Nephron (organoid): ENCODE measurements around the gene CA4.

Source experiments
- H3K27ac Mint-ChIP-seq, 3 experiments: 2 replicates each; pipeline ENCODE4 v1.8.0; 2020; ENCODE audit warnings: mixed read lengths in 3 of 3, mild to moderate bottlenecking in 2 of 3, moderate library complexity in 1 of 3
- H3K27me3 Mint-ChIP-seq: 2 replicates; pipeline ENCODE4 v1.8.0; 2021; ENCODE audit warnings: low read depth, mild to moderate bottlenecking, moderate library complexity, mixed read lengths
- H3K36me3 Mint-ChIP-seq: 2 replicates; pipeline ENCODE4 v1.8.0; 2020; ENCODE audit warnings: low read depth, mixed read lengths
- H3K4me1 Mint-ChIP-seq: 2 replicates; pipeline ENCODE4 v1.8.0; 2020; ENCODE audit warnings: mixed read lengths
- H3K4me3 Mint-ChIP-seq, 3 experiments: 2 replicates each; pipeline ENCODE4 v1.8.0; 2020; ENCODE audit warnings: mild to moderate bottlenecking in 3 of 3, mixed read lengths in 3 of 3, moderate library complexity in 2 of 3
- H3K9me3 Mint-ChIP-seq: 2 replicates; pipeline ENCODE4 v1.8.0; 2020; ENCODE audit warnings: mixed read lengths
- CTCF ChIP-seq, 3 experiments: fragments of 200-600 bp; sonication (generic); IDR thresholded peaks; one replicate each; pipeline ENCODE4 v1.5.0; 2021; ENCODE audit warnings: antibody characterized with exemption in 3 of 3; ENCODE audit not compliant: unreplicated experiment in 3 of 3

The CA4 gene

DNA sequence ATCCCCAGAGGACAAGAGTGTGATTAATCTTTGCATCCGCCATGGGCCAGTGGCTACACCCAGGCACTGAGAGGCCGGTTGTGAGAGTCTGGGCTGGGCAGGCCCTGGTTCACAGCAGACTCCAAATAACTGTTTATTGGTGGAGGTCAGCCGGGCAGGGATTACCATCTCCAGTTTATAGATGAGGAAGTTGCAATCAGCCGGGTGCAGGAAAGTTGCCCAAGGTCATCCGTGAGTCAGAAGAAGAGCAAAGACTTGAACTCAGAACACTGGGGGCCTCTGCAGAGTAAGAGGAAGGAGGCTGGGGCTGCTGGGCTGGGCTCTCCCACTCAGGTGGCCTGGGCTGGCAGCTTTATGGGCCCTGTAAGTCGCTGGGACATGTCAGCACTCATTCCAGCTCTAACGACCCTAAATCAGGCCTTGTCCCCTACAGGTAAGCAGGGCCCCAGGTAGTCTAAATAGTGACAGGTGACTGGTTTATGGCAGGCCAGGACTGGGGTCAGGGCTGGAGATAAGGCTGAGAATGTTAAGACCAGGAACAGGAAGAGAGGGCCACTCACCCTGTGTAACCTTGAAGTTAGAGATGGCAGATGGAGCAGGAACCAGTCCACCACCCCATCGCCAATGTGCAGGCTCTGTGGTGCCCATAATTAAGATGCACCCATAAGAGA lies 2.1 kb upstream of the CA4 start:
- Mint-ChIP-seq H3K9me3 (no peaks in the 10 kb centered on the region), H3K36me3 (no peaks in the 10 kb centered on the region), H3K27ac (no peak overlapping the region), H3K4me1 (peaks cover 10% of the 10 kb centered on the region), H3K27me3 (peaks cover 99% of the 10 kb centered on the region), H3K4me3 (no peak overlapping the region)
- no peak for TF ChIP-seq CTCF (IDR thresholded peaks at IDR 0.05; ENCODE audit: unreplicated experiment in 3 of 3)

DNA sequence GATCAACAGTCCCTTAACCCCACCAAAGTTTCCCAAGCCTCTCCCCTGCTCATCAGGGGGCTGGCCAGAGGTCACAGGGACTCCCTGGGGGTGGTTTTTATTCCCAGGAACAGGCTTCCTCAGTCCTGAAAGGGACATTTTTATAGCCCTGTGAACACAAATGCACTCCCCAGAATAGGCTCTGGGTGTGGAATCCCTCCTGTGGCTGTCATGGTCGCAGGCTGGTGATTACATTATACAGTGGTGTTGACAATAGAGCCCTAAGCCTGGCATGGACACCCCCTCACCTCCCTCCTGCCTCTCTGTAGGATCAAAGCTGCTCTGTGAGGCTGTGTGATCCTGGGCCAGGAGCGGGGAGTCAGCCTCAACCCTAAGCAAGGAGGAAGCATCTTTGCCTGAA lies 1.4 kb upstream of the CA4 start:
- Mint-ChIP-seq H3K27ac (no peak overlapping the region), H3K4me3 (peak overlapping the region in 2 of 3 experiments; percentile 40 to 44), H3K4me1 (peaks cover 7% of the 10 kb centered on the region), H3K36me3 (no peaks in the 10 kb centered on the region), H3K9me3 (no peaks in the 10 kb centered on the region), H3K27me3 (peaks cover 99% of the 10 kb centered on the region)
- no peak for TF ChIP-seq CTCF (IDR thresholded peaks at IDR 0.05; ENCODE audit: unreplicated experiment in 3 of 3)

DNA sequence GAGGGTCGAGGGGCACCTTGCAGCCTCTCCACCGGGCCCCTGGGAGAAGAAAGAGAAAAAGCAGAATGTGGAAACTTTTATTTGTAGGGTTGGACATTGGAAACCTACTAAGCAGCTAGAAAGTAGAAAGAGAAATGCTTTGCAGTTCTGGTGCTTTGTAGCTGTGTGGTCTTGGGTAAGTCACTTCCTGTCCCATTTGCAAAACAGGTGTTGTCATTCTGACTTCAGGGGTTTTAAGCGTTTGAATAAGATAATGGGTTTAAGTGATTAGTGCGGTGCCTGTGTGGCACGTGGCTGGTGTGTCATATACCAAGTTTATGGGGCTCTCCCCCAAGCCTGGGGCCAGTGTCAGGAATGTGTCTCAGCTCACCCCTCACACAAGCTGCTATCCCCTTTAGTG lies 1.6 kb downstream of the CA4 start:
- peaks cover 25% of the 10 kb centered on the region for H3K4me1 Mint-ChIP-seq
- H3K27me3 Mint-ChIP-seq: peaks cover 79% of the 10 kb centered on the region
- TF ChIP-seq CTCF (IDR thresholded peaks at IDR 0.05; ENCODE audit: unreplicated experiment in 3 of 3): no peak
- no peaks in the 10 kb centered on the region for H3K36me3 Mint-ChIP-seq
- peak overlapping the region in 1 of 3 experiments; percentile 79 for H3K27ac Mint-ChIP-seq
- H3K4me3 Mint-ChIP-seq: peak overlapping the region; percentile 32 to 77 (median 62)
- no peaks in the 10 kb centered on the region for H3K9me3 Mint-ChIP-seq

GRCh38 chr17:60153606-60154390 lies 4.0 kb downstream of the CA4 start:
- peaks cover 63% of the 10 kb centered on the region for H3K27me3 Mint-ChIP-seq
- H3K4me1 Mint-ChIP-seq: peaks cover 25% of the 10 kb centered on the region
- peak overlapping the region in 1 of 3 experiments; percentile 60 for H3K4me3 Mint-ChIP-seq
- H3K9me3 Mint-ChIP-seq: no peaks in the 10 kb centered on the region
- TF ChIP-seq CTCF (IDR thresholded peaks at IDR 0.05; ENCODE audit: unreplicated experiment in 3 of 3): no peak
- no peaks in the 10 kb centered on the region for H3K36me3 Mint-ChIP-seq
- peak overlapping the region in 1 of 3 experiments; percentile 61 for H3K27ac Mint-ChIP-seq

DNA sequence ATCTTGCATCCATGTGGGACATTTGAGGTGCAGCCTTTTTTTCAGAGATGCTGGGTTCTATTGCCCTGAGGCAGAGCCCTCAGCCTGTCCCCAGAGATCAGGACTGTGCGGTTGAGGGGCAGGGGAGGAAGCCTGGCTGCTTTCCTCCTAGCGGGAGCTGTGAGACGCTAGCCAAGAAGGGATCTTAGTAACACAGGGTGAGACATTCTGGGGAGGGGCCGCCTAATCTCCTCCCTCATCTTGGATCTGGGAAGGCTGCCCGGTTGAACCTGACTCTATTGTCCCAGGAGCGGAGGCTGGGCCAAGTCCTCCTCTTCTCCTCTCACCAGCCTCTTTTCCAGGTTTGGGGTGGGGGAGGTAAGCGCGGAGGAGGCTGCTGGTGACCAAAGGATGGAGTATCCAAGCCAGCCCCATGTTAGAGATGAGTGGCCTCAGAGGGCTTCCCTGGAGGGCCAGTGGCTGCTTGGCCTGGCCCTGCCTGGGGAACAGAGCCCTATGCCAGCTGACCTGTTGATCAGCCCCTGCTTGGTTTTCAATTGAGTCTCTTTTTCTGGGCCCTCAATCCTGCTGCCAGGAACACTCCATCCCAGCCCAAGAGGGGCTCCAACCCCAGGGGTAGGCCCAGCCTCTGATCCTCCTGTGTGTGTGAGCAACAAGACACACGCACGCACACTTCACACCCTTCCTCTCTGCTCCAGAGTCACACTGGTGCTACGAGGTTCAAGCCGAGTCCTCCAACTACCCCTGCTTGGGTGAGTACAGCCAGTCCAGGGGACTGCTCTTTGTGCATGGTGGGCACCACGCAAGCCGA lies 5.0 kb downstream of the CA4 start:
- Mint-ChIP-seq H3K27ac (peak overlapping the region in 1 of 3 experiments; percentile 81), H3K4me1 (peaks cover 21% of the 10 kb centered on the region), H3K9me3 (no peaks in the 10 kb centered on the region), H3K36me3 (no peaks in the 10 kb centered on the region), H3K4me3 (no peak overlapping the region), H3K27me3 (peaks cover 60% of the 10 kb centered on the region)
- TF ChIP-seq CTCF (IDR thresholded peaks at IDR 0.05; ENCODE audit: unreplicated experiment in 3 of 3): no peak
